ENCODE data around the gene RAET1G. TPM values are rescaled to one million over a fixed set of nuclear protein-coding genes. Genes with fewer than 3 reads are reported as not detected.
"Not testable (repeated sequence)": the region's sequence is repeated elsewhere in the genome, so short reads cannot be mapped to it uniquely, and the experiment has no call there.

Gene RAET1G
- total RNA-seq, 1 donor from 2014 or later: 0.22 TPM

DNA sequence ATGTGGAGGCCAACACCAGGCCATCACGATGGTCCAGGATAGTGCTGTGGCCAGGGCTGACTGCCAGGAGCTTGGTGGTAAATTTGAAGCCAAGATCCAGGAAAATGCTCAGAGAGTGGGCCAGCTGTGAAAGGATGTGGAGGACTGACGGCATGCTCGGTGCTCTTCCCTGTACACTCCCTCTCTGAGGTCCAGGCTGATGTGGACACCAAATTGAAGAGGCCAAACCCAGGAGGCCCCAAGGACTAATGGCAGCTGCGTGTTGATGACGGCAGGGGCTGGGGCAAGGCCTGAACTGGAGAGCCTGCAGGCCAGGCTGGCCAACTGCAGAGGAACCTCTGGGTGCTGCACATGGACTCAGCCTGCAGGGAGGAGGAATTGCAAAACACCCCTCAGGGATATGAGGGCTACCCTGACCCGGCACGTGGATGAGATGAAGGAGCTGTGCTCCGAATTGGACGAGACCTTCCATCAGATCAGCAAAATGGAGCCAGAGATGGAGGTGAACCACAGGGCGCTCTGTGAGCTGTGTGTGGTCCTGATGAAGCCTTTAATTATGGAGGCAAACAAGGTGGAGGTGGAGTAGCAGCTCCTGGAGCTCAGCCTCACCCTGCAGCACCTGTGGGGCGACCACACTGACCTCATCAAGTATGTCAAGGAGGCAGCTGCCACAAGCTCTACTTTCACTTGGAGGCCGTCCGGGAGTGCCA is 18.1 kb downstream of the RAET1G start:
- intact Hi-C loops (cut with DNase I): no loop called here
- DNase-seq (ENCODE audit: missing footprints): no peak
- ATAC-seq: peak; percentile 75

DNA sequence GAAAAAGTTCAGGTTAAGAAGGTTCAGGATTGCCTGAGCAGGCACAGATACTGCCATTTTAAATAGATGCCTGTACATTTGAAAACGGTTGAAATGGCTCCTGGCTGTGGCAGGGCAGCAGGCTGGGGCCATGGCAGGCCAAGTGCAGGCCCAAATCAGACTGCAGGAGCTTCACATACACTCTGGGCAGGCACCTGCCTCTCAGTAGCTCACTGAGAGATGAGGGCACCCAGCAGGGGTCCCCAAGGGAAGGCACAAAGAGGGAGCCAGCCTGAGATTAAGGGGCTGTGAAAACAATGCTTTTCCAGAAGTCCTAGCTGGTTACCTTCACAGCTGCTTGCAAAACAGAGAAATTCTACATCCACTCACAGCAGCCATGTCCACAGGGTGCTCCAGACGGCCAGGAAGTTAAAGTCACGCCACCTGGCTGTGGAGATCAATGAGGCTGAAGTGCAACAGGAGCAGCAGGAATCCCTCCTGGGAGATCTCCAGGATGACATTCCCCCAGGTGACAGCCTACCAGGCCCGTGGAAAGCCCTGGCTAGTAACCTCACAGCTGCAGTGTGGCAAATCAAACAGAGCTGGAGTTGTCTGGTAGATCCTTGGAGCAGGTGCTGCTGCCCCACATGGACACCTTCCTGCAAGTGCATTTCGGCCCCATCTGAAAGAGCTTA is 18.8 kb downstream of the RAET1G start:
- ATAC-seq (no peak), DNase-seq (ENCODE audit: missing footprints) (no peak)
- intact Hi-C loops (cut with DNase I): no loop called here

DNA sequence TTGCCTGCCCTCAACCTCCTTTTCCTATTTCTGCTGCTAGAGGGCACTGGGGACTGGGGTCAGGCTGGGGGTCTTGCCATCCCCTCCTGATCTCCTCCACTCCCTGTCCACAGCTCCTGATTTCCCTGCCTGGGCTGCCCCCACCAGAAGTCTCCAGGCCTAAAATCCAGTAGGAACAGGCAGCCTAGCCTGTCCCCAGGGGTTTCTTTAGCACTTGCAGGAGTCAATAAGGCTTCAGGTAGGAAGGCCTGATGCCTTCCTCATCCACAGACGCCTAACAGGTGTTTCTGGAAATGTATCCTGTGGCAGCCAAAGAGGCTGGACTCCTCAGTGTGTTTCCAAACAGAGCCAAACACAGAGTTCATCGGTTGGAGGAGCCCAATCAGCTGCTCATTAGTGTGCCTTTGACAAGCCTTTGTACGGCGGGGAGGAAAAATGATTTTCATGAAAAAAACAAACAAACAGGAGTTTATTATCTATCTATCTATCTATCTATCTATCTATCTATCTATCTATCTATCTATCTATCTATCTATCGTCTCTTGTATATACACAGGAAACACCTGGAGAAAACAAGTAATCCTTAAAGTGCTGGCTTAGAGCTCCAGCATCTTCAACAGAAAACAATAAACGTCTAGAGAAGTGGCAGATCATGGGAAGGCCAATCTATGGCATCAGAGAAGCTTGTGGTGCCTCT is 21.3 kb downstream of the RAET1G start:
- intact Hi-C loops (cut with DNase I): no loop called here
- no peak for ATAC-seq
- DNase-seq (ENCODE audit: missing footprints): peak; percentile 46

DNA sequence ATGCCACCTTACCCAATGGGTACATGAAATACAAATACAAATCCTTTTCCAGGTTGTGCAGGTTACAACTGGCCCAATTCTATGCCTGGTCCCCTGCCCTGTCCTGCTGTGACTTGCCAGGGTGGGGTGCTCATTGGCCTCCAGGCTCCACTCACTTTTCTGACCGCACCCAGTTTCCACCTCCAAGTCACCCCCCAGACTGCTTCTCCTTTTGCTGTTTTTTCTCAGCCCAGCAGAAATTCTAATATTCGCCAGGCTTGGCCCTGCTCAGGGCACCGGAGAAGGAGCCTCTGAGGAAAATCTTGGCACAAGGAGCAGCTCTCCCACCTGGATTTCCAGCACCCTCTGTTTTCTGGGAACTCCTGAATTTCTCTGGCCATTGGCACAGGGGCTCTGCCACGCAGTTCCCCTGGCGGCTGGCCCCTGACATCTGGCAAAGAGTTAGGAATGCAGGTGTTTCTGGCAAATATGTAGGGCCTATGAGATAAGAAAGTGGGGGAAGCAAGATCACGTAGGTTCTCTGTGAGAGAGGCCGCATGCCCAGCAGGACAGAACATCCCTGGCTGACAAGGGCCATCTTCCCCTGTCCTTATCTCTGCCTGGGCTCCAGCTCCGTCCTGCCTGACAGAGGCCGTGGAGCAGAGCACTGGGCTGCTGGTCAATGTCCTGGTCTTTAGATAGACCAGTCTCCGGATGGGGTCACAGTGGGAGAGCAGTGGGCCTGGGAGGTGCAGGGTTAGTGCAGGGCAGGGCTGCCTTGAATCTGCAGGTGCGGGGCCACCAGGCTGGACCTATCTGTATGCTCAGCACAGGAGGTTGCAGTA is 22.1 kb downstream of the RAET1G start:
- ATAC-seq: no peak
- intact Hi-C loops (cut with DNase I): no loop called here

DNA sequence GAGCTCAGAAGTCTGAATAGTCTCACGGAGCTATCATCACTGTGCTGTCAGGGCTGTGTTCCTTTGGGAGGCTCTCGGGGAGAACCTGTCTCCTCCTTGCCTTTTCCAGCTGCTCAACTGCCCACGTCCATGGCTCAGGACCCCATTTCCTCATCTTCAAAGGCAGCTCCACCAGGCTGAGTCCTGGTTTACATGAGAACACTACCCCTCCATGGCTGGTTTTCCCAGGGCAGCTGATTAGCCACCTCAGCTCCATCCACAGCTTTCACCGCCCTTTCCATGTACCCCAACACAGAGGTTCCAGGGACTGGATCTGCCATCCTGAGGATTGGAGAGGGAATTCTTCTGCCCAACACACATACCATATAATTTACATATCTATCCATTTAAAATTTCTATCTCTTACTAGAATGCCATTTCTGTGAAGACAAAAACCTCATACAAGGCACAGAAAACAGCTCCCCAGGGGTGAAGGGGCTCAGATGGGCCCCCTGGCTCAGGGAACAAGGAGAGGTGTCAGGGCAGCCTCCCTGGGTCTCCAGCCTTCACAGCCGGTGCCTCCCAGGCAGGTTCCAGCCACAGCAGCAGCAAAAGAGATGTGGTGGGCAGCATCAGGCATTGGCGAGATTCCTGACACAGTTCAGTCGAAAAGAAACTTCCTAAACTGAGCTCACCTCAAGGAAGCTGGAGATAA is 22.8 kb downstream of the RAET1G start:
- DNase-seq (ENCODE audit: missing footprints) (no peak), ATAC-seq (no peak)
- intact Hi-C loops (cut with DNase I): no loop called here

More for the DNA sequence above, 22.1 kb downstream of the RAET1G start:
- peak; percentile 34 for DNase-seq (ENCODE audit: missing footprints)

DNA sequence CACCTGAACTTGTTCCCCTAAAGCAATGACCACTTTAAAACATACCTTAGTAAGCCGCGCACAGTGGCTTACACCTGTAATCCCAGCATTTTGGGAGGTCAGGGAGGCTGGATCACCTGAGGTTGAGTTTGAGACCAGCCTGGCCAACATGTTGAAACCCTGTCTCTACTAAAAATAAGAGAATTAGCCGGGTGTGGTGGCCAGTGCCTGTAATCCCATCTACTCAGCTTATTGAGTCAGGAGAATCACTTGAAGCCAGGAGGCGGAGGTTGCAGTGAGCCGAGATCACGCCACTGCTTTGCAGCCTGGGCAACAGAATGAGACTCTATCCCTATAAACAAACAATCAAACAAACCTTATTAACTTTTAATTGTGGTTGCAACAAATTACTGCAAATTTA is 23.4 kb downstream of the RAET1G start:
- DNase-seq (ENCODE audit: missing footprints) (no peak), ATAC-seq (no peak)
- intact Hi-C loops (cut with DNase I): no loop called here

DNA sequence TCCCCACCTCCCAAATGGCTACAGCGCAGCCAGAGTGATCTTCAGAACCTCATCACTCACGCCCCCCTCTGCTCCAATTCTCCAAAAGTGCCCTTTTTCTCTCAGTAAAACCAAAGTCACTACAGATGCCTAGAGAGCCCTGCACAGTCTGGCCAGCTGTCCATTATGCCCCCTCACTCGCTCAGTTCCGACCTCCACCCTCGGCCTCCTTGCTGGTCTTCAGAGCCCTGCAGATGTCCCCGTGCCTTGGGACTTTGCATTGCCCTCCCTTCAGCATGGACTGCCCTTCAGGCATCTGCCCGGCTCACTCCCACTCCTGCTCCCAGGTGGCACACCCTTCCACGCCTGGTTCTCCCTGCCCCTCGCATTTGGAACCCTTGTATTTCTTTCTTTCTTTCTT is 24.0 kb downstream of the RAET1G start:
- no peak for DNase-seq (ENCODE audit: missing footprints)
- intact Hi-C loops (cut with DNase I): no loop called here
- ATAC-seq: no peak

DNA sequence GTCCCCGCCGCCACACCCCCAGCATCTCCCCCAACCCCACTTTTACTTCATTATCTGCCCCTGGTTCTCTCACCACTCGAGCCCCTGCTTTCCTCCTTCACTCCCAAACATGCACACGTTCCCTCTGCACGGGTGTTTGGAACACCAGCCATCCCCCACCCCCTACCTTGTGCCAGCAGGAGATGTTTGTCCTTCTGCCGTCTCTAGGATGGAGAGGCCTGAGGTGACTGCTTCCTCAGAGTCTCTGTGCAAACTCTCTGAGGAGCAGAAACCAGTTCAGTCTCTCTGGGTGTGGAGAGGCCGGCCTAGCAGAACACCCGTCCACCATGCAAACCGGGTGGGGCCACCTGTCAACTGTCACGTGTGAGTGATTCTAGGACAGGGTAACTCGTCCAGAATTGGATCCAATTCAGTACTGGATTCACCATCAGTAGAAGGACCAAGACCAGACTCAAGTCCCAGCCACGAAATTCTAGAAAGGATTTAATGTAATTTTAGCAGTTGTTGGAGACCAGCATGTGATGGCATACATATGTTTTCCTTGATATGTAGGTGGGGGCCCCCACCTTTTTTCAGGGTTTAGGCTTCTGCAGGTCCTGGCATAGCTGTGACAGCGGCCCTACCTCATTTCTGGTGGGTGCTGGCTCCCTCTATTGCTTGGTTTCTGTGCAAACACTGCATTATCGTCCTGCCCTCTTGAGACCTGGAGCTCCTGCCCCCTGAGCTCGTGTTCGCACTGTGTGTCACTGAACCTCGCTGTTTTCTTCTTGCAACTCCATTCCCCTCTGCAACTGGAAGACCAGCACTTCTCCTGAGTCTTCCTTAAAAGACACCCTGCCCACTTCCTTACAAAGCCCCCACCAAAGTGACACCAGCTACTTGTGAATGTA is 24.8 kb downstream of the RAET1G start, which contains the start of gene RAET1E:
Gene RAET1E (minus strand): TSS at position 259 of the 890 bp plus-strand sequence. CDS start 7,212 bp downstream, outside the sequence.
- ATAC-seq (no peak), DNase-seq (ENCODE audit: missing footprints) (no peak)
- intact Hi-C loops (cut with DNase I): no loop called here

DNA sequence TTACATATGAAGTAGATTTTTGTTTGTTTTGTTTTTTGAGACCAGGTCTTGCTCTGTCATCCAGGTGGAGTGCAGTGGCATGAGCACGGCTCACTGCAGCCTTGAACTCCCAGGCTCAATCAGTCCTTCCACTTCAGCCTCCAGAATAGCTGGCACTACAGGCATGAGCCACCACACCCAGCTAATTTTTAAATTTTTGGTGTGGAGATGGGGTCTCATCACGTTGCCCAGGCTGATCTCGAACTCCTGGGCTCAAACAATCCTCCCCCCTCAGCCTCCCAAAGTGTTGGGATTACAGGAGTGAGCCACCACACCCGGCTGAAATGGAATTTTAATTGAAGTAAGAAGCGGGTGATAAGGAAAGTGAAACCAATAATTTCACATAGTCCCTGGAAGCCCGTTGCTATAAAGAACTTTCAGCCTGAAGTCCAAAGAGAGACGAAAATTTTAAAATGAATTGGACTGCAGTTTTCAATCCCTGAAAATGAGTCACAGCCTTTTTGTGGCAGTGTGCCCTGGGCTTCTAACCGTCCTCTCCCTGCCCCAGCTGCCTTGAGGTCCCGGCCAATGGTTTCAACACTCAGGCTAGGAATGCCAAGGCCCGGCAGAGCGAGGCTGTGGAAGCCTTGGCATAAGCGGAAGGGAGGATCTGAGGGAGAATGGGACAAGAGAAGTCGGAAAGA is 25.8 kb downstream of the RAET1G start:
- peak; percentile 91 for ATAC-seq
- intact Hi-C loops (cut with DNase I): no loop called here
- DNase-seq (ENCODE audit: missing footprints): peak; percentile 87

DNA sequence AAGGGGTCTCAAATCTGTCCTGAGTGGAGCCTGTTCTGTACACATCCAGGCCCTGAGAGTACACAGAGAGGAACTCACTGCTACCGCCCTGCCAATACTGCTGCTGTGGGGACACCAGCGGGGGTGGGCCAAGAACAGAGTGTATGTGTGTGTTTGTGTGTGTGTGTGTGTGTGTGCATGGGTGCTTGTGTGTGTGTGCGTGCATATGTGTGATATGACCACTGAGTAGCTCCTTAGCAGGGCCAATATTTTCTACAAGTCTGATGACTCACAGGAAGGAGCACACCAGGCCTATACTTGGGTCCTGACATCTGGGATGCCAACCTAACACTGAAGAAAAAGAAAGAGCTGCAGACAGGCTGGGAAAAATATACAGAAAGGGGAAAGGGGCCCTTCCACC is 26.4 kb downstream of the RAET1G start:
- intact Hi-C loops (cut with DNase I): no loop called here
- DNase-seq (ENCODE audit: missing footprints) (no peak), ATAC-seq (no peak)

DNA sequence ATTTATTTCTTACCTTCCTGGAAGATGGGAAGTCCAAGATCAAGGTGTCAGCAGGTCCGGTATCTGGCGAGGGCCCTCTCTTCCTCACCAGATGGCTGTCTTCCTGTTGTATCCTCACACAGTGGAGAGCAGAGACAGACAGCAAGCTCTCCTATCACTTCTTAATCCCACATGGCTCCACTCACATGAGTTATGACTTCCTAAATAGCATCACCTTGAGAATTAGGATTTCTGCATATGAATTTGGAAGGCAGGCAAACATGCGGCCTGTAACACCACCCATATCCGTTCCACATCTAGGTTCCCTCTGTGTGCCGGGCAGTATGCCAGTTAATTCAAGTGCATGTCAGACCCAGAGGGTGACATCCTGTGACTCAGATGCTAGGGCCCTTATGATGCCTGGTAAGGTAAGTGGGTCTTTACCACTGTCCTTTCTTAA is 27.1 kb downstream of the RAET1G start:
- DNase-seq (ENCODE audit: missing footprints) (no peak), ATAC-seq (peak; percentile 55)
- intact Hi-C loops (cut with DNase I): no loop called here

DNA sequence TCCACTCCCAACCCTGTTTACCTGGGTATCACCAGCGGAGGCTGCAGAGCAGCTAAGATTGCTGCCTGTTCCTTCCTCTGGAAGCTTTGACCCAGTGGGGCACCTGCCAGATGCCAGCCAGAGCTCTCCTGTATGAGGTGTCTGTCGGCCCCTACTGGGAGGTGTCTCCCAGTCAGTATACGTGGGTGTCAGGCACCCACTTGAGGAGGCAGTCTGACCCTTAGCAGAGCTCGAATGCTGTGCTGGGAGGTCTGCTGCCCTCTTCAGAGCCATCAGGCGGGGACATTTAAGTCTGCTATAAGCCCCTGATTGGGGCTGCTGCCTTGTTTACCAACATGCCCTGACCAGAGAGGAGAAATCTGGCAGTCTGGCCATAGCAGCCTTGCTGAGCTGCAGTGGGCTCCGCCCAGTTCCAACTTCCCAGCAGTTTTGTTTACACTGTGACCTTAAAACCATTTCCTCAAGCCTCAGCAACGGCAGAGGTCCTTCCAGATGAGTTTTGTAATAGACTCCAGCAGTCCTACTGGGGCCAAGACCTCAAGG is 27.8 kb downstream of the RAET1G start:
- DNase-seq (ENCODE audit: missing footprints) (no peak), ATAC-seq (peak; percentile 82)
- intact Hi-C loops (cut with DNase I): no loop called here

DNA sequence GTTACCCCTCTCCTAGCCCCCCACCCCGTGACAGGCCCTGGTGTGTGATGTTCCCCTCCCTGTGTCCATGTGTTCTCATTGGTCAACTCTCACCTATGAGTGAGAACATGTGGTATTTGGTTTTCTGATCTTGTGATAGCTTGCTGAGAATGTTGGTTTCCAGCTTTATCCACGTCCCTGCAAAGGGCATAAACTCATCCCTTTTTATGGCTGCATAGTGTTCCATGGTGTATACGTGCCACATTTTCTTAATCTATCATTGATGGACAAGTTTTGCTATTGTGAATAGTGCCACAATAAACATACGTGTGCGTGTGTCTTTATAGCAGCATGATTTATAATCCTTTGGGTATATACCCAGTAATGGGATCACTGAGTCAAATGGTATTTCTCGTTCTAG is 31.1 kb downstream of the RAET1G start:
- ATAC-seq; DNase-seq (ENCODE audit: missing footprints); intact Hi-C loops (cut with DNase I): not testable (repeated sequence)

DNA sequence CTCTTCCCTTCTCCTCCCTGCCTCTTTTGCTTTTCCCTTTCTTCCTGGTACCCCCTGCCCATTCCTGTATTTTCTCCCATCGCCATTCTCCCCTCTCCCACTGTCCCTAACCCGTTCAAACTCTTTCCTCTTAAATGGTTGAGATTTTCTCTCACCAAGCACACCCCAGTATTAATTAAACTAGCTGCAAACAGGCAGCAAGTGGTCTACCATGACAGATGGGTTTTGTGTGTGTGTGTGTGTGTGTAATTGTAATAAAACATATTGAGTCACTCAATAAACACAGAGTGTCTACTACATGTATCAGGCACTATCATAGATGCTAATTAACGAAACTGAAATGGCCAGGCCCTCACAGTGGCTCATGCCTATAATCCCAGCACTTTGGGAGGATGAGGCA is 31.7 kb downstream of the RAET1G start:
- intact Hi-C loops (cut with DNase I): no loop called here
- no peak for DNase-seq (ENCODE audit: missing footprints)
- ATAC-seq: no peak

DNA sequence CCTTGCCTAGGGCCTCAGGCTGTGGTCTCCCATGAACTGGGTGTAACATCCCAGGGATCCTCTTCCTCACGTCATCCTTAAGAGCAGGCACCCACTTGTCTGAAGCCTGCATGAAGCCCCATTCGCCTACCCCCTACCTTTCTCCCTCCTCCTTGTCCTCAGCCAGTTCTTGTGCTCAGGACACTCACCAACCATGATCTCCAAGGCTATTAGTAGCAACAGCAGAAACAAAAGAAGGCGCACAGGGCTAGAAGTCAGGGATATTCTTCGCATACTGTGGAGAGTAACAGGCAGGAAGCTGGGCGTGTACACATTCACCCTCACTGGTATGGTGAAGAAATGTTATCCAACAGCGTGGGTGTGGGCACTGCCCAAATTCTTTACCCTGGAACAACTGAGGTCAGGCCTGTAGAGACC is 32.3 kb downstream of the RAET1G start:
- ATAC-seq (no peak), DNase-seq (ENCODE audit: missing footprints) (no peak)
- intact Hi-C loops (cut with DNase I): no loop called here

DNA sequence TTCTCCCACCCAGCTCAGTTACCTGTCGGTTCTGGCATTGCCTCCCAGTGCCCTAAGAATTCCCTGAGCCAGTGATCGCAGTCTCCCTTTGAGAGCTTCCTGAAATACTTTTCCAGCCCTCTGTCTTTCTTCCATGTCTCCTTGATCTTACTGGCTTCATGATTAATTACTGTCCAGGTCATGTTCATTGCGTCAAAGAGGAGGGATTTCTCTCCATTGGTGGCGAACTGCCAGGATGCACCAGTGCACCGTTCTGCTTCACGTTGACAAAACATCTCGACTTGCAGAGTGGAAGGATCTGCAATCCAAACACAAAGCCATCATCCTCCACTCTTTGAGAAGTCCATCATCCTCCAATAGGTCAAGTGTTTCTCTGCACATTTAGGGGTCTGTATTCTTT is 33.6 kb downstream of the RAET1G start:
- intact Hi-C loops (cut with DNase I): loop anchor here (5.0 kb wide), 1 partner anchor 33 kb away; the partner anchor contains the start of gene RAET1G
- DNase-seq (ENCODE audit: missing footprints) (no peak), ATAC-seq (no peak)
